Smooth muscle cell (in vitro differentiated cells): ENCODE results near the gene SLTM. TPM values are rescaled to one million over a fixed set of nuclear protein-coding genes. Genes with fewer than 3 reads are reported as not detected.

Experiments
- DNase-seq: peaks from one replicate; lab custom pipeline; 2025; ENCODE audit not compliant: unreplicated experiment; lab: John Stamatoyannopoulos, UW
- H2AFZ ChIP-seq: fragments of 200-600 bp; sonication (generic); 2 replicates; pipeline ENCODE4 v1.6.0; 2016; ENCODE audit warnings: antibody characterized with exemption, low read depth, mild to moderate bottlenecking
- H3F3A ChIP-seq: fragments of 200-600 bp; sonication (generic); 2 replicates; pipeline ENCODE4 v1.6.0; 2017; ENCODE audit warnings: antibody characterized with exemption, low read depth
- H3K27ac ChIP-seq: fragments of 200-600 bp; sonication (generic); 2 replicates; pipeline ENCODE4 v1.5.1; 2016; ENCODE audit warnings: low read depth, mild to moderate bottlenecking
- H3K27me3 ChIP-seq: fragments of 200-600 bp; sonication (generic); 2 replicates; pipeline ENCODE4 v1.6.1; 2016; ENCODE audit warnings: low read depth, mild to moderate bottlenecking
- H3K36me3 ChIP-seq: fragments of 200-600 bp; sonication (generic); 2 replicates; pipeline ENCODE4 v1.5.1; 2016; ENCODE audit warnings: low read depth
- H3K4me1 ChIP-seq: fragments of 200-600 bp; sonication (generic); 2 replicates; pipeline ENCODE4 v1.5.1; 2016; ENCODE audit warnings: low read depth
- H3K4me2 ChIP-seq: fragments of 200-600 bp; sonication (generic); 2 replicates; pipeline ENCODE4 v1.6.0; 2016; ENCODE audit warnings: mild to moderate bottlenecking
- H3K4me3 ChIP-seq: fragments of 200-600 bp; sonication (generic); 2 replicates; pipeline ENCODE4 v1.5.1; 2016; ENCODE audit warnings: mild to moderate bottlenecking
- H3K79me2 ChIP-seq: fragments of 200-600 bp; sonication (generic); 2 replicates; pipeline ENCODE4 v1.6.0; 2016; ENCODE audit warnings: low read depth, mild to moderate bottlenecking
- H3K9ac ChIP-seq: fragments of 200-600 bp; sonication (generic); 2 replicates; pipeline ENCODE4 v1.6.0; 2016; ENCODE audit warnings: low read depth
- H3K9me3 ChIP-seq: fragments of 200-600 bp; sonication (generic); replicated peaks from 2 replicates; pipeline ENCODE4 v1.5.1; 2016; ENCODE audit warnings: low read depth
- H4K20me1 ChIP-seq: fragments of 200-600 bp; sonication (generic); 2 replicates; pipeline ENCODE4 v1.6.0; 2016; ENCODE audit warnings: low read depth
- WGBS: methylation state at CpG from one replicate; pipeline ENCODE4 v1.1.7; 2016; ENCODE audit warnings: low lambda C conversion rate; 5-methylcytosine and 5-hydroxymethylcytosine counted together
- polyA plus RNA-seq: library from polyadenylated mRNA; unstranded; fragments of >200 nt; fragmentation: Nextera tagmentation; extraction: Ambion mirVana; gene quantifications from 2 replicates; pipeline ENCODE4 v1.2.1, GENCODE V29; 2016
- small RNA-seq: library from RNA; depleted of rRNA; stranded (forward); fragments of <200 nt; gene quantifications from one replicate; pipeline ENCODE3, GENCODE V24; 2014
- total RNA-seq: library from RNA; depleted of rRNA; stranded (reverse); fragments of >200 nt; gene quantifications from 2 replicates; pipeline ENCODE4 v1.2.3, GENCODE V29; 2014
- TF ChIP-seq, protein P1 (sequence below): fragments of 200-600 bp; sonication (generic); IDR thresholded peaks from 2 replicates; pipeline ENCODE4 v1.5.1; 2017; ENCODE audit warnings: borderline replicate concordance, mild to moderate bottlenecking, antibody characterized with exemption; ENCODE audit not compliant: insufficient read depth, poor library complexity, severe bottlenecking

The SLTM gene
- total and polyA plus RNA-seq, 2 experiments from 2014 or later = 43.8 to 56.8 TPM

DNA sequence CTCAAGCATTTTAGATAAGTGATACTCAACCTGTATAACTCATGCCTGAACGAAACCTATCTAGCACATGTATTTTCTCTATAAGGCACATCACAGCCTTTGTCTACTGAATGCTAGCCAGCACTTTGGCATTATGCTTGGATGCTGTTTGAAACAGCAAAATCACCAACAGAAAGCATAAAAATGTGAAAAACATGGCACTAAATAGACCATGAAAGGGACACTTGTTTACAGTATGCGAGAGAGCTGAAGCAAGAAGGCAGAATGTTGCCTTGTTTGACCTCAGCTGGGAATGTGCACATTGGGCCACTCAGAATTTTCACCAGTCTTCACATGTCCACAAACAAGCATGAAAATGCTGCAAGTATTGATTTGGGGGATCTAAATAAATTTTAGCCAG, 102.9 kb downstream of the SLTM start:
- Histone ChIP-seq H3K27me3 (no peaks in the 10 kb centered on the region), H3K27ac (no peak overlapping the region), H3K4me3 (no peak overlapping the region), H3K9ac (no peak overlapping the region), H3K79me2 (no peaks in the 10 kb centered on the region), H3K36me3 (peaks cover 6% of the 10 kb centered on the region), H3F3A (peaks cover 6% of the 10 kb centered on the region), H3K4me1 (peaks cover 16% of the 10 kb centered on the region), H3K4me2 (no peak overlapping the region), H2AFZ (no peak overlapping the region), H4K20me1 (no peaks in the 10 kb centered on the region), H3K9me3 (no peaks in the 10 kb centered on the region)
- no peak for DNase-seq
- 96% methylated on average over 2 of the region's 2 CpGs for WGBS
- TF ChIP-seq, protein P1, sequence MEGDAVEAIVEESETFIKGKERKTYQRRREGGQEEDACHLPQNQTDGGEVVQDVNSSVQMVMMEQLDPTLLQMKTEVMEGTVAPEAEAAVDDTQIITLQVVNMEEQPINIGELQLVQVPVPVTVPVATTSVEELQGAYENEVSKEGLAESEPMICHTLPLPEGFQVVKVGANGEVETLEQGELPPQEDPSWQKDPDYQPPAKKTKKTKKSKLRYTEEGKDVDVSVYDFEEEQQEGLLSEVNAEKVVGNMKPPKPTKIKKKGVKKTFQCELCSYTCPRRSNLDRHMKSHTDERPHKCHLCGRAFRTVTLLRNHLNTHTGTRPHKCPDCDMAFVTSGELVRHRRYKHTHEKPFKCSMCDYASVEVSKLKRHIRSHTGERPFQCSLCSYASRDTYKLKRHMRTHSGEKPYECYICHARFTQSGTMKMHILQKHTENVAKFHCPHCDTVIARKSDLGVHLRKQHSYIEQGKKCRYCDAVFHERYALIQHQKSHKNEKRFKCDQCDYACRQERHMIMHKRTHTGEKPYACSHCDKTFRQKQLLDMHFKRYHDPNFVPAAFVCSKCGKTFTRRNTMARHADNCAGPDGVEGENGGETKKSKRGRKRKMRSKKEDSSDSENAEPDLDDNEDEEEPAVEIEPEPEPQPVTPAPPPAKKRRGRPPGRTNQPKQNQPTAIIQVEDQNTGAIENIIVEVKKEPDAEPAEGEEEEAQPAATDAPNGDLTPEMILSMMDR = no peak

Small RNA genes within 50 kb of the gene (small RNA-seq; reads per million reads assigned to genes)
- gene ZNF444P1 = not detected

Other genes with a start within 250 kb of the SLTM start
- 200 and 239 TPM in 2 replicates for gene ADAM10, start 184.0 kb downstream of the SLTM start, total RNA-seq
- 150 and 168 TPM in 2 replicates for gene ADAM10, start 184.0 kb downstream of the SLTM start, polyA plus RNA-seq
- 21.2 and 22.5 TPM in 2 replicates for gene MINDY2, start 162.4 kb downstream of the SLTM start, total RNA-seq
- gene MINDY2, start 162.4 kb downstream of the SLTM start, polyA plus RNA-seq = 28.0 and 43.1 TPM in 2 replicates
- 28.9 and 37.8 TPM in 2 replicates for gene RNF111, start 54.0 kb upstream of the SLTM start, total RNA-seq
- gene RNF111, start 54.0 kb upstream of the SLTM start, polyA plus RNA-seq = 15.3 and 17.0 TPM in 2 replicates
- gene CCNB2, start 171.5 kb upstream of the SLTM start, total RNA-seq = 13.7 and 15.6 TPM in 2 replicates
- 15.2 and 17.2 TPM in 2 replicates for gene CCNB2, start 171.5 kb upstream of the SLTM start, polyA plus RNA-seq